Measurements from ENCODE around the gene LDHA.

The LDHA gene

DNA sequence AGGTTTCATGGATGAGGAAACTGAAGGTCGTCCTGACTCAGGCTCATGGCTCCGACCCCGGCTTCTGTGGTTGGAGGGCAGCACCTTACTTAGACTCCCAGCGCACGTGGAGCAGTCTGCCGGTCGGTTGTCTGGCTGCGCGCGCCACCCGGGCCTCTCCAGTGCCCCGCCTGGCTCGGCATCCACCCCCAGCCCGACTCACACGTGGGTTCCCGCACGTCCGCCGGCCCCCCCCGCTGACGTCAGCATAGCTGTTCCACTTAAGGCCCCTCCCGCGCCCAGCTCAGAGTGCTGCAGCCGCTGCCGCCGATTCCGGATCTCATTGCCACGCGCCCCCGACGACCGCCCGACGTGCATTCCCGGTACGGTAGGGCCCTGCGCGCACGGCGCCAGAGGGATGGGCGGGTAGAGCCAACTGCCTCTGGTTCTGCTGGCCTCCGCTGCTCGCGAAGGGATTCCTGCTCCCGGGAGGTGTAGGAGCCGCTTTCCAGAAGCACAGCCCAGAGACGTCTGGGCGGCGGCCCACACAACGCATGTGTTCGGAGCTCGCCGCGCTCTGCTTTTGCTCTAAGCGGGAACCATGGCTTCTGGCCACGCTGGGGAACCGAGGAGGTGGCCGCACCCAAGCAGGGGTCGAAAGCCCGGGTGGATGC is at the start of gene LDHA:
LDHA (plus strand) TSS at position 289 of the 653 bp plus-strand sequence. CDS start 2,280 bp downstream, outside the sequence.
- in situ Hi-C loops (cut with MboI; ENCODE audit: low sequenced_read_pairs): no loop called here

DNA sequence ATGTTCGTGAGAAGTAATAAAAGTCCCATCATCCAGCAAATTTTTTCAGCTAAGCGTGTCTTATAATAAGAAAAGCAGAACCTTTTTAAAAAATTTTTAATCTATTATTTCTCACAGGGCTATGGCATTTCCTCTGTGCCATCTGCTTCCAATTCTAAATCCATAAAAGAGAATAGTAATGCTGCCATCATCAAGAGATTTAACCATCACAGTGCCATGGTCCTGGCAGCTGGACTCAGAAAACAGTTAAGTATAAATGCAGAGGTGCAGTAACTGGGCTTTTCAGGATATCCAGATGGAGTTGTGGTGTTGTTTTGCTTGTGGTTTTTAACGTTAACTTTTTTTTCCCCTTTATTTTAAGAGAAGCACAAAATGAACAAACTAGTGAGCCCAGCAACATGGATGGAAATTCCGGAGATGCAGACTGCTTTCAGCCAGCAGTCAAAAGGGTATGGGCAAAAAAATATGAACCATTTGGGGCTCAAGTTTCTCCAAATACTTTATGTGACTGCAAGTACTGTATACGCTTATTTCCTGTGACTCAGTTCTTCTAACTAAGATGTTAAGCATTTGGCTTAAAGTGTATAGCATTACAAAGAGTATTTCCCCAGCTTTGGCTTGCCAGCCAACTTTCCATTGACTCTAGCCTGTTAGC is 46.8 kb upstream of the LDHA start:
- in situ Hi-C loops (cut with MboI; ENCODE audit: low sequenced_read_pairs): no loop called here

DNA sequence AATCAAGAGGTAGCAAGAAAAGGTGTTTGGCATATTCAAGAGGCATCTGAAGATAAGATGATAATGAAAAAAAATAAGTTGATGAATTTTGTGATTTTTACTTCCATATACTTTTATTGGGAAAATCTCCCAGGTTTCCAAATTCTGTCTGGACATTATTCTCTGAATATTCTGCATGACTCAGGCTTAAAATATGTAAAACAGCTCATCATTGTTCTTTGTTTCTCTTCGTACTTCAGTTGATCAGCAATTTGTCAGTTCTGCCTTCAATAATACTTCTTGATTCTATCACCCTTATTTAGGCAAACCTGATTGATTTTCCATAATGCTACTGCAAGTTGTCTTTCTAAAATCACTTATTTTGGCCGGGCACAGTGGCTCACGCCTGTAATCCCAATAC is 41.8 kb upstream of the LDHA start:
- in situ Hi-C loops (cut with MboI; ENCODE audit: low sequenced_read_pairs): no loop called here

DNA sequence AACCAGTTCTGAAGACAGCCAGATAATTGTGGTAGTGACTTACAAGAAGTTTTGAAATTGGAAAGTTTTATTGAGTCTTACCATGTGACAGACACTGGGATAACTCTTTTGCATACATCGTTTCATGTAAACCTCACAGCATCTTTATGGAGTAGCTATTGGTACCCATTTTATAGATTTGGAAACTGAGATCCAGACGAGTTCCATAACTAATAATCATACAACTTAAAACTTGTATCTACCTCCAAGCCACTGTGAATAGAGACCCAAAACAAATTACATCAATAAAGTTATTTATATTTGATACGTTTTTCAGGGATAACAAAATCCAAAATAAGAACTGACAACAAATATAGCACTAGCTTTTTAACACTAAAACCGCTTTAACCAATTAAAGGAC is 35.7 kb upstream of the LDHA start:
- in situ Hi-C loops (cut with MboI; ENCODE audit: low sequenced_read_pairs): no loop called here

DNA sequence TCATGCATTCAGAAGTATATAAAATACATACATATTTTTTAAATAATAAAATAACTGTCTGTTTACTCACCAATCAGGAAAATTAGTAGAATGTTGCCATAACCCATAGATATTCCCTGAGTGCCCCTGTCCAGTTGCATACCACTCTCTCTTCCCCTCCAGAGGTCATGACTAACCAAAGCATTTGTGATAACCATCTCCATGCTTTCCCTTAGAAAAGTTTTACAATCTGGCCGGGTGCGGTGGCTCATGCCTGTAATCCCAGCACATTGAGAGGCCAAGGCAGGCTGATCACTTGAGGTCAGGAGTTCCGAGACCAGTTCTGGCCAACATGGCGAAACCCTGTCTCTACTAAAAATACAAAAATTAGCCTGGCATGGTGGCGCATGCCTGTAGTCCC is 33.2 kb upstream of the LDHA start:
- in situ Hi-C loops (cut with MboI; ENCODE audit: low sequenced_read_pairs): no loop called here

DNA sequence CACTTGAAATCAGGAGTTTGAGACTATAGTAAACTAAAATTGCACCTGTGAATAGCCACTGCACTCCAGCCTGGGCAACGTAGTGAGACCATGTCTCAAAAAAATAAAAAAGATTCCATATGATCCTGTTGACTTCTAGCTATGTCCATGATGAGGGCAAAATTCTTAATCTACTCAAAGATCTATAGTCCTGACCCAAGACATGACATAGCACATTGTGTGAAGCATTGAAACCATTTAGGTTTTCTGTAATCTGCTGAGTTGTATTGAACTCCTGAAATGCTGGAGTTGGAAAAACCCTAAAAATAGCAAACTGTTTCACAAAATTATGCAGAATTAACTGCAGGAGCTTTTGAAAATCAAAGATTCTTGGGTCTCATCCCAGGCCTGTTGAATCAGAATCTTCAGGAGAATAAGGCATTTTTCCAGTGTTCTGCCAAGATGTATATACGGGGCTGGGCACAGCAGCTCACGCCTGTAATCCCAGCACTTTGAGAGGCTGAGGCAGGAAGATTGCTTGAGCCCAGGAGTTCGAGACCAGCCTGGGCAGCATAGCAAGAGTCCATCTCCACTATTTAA is 29.8 kb upstream of the LDHA start:
- in situ Hi-C loops (cut with MboI; ENCODE audit: low sequenced_read_pairs): no loop called here

DNA sequence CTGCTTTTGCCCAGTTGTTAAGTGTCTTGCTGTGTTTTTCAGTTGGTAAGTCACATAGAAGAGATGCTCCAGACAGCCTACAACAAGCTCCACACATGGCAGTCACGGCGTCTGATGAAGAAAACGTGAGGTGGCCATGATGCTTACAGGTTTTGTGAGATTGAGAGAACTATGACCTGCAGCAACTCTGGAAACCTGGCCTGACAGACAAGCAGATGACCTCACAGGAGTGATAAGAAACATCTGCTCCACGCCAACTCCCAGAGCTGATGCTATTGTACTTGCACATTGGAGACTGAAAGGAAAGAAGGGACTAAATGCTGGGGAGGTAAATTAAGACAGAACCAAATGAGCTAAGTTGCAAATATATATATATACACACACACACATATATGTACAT is 28.6 kb upstream of the LDHA start:
- in situ Hi-C loops (cut with MboI; ENCODE audit: low sequenced_read_pairs): no loop called here

DNA sequence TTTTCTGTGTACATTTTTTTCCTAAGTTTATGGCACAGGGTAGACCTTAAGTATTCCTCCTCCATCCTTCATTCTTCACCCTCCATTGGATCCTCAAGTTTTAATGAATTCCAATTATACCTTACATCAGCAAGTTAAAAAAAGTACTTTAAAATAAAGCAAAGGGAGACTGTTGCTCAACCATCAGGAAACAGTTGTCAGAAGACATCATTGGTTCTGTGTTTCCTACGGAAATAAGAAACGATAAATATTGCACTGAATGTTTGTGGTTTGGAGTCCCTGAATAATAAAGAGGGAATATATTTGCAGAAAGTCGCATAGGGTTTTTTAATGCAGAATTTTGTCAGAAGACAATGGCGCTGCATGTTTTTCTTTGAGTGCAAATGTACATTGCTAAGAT is 28.1 kb upstream of the LDHA start:
- in situ Hi-C loops (cut with MboI; ENCODE audit: low sequenced_read_pairs): no loop called here

DNA sequence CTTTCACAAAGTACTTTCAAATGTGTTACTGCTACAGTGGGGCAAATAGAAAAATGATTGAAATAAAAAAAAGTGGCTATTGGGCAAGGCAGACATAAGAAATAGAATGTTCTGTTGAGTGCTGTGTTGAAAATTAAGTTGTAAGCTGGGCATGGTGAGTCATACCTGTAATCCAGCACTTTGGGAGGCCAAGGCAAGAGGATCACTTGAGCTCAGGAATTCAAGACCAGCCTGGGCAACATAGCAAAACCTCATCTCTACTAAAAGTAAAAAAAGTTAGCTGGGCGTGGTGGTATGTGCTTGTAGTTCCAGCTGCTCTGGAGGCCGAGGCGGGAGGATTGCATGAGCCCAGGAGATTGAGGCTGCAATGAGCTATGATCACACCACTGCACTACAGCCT is 26.9 kb upstream of the LDHA start:
- in situ Hi-C loops (cut with MboI; ENCODE audit: low sequenced_read_pairs): no loop called here

DNA sequence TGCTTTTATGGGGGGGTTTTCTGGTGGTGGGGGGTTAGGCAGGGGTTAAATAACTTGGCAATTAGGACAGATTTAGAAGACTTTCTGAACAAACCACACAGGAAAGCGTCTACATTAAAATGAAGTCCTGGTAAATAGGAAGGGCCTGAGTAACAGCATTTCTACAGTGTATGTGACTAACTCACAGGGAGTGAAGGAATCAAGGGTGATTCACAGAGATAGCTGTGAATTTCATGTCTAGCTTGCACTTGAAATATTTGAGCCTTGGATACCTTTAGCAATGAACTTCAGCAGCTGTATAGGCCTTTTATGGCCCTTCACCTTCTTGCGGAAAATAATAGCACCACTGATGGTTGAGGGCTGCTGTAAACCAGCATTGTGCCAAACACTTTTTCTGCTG is 26.1 kb upstream of the LDHA start:
- in situ Hi-C loops (cut with MboI; ENCODE audit: low sequenced_read_pairs): no loop called here

DNA sequence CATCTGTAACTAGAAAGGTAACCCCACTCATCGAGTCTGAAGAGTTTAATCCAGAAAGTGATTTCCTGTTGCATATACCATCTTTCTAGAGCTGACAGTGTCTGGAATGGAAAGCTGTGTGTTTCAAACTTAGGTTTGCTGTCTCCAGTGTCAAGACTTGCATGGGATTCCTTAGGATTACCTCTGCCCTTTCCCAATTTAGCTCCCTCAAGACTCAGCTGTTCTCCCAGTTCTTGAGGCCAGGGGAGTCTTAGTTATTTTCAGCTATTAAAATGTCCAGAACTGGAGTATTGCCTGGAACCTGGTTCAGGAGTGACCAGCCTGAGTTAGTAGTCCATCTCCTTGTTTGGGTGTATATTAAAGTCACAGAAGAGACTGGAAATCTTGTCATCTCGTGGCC is 25.0 kb upstream of the LDHA start:
- in situ Hi-C loops (cut with MboI; ENCODE audit: low sequenced_read_pairs): no loop called here

DNA sequence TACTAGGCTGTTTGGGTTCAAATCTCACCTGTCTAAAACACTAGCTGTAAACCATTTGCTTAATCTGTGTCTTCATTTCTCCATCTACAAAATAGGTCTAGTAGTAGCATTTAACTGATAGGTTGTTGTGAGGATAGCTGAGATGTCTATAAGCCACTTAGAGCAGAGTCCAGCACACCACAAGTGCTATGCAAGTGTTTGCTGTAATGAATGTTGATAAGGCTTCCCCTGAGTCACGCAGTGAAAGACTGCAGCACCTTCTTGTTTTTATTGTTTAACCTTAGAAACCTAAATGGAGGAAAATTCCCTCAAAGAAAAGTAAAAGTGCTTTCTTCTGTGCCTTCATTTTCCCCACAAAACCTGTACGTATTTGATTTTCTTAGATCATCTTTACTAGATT is 23.1 kb upstream of the LDHA start:
- in situ Hi-C loops (cut with MboI; ENCODE audit: low sequenced_read_pairs): no loop called here

DNA sequence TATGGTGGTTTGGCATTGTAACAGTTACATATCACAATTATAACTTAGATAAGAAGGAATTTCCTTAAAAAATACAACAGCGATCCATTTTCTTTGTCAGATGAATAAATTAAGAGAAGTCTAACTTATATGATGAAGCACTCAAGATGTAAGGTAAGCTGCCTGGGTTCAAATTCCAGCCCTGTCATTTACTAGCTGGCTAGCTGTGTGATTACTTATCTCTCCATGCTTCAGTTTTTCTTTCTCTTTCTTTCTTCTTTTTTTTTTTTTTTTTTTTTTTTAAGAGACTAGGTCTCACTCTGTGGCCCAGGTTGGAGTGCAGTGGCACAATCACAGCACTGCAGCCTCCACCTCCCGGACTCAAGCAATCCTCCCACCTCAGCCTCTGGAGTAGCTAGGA is 22.2 kb upstream of the LDHA start:
- in situ Hi-C loops (cut with MboI; ENCODE audit: low sequenced_read_pairs): no loop called here

DNA sequence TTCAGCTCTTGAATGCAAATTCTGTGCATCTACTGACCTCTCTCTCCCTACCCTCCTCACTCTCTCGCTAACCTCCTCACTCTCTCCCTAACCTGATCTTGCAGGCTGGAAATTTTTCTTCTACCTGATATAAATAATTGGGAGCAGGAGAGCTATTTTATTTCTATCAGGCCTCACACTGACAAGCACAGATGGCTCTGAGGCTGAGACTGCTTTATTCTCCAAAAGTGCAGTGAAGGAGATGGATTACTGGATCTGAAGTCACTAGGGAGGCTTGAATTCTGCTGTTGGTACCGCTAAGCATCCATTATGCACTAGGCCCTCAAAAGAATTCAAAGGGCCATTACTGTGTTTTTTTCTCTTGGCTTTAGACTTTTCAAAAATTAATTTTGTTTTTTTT is 19.4 kb upstream of the LDHA start:
- in situ Hi-C loops (cut with MboI; ENCODE audit: low sequenced_read_pairs): no loop called here

DNA sequence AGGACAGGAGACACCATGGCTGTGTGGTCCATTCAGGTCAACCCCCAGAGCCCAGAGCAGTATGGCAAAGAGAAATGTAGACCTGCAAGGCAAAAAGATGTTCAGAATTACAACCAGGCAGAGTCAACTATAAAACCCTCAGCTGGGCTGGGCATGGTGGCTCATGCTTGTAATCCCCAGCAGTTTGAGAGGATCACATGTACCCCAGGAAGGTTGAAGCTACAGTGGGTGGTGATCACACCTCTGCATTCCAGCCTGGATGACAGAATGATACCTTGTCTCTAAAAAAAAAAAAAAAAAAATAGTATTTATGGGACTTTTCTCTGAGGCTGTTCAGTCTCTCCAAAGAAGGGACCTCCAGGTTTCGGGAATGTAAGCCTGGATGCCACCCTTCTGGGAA is 18.4 kb upstream of the LDHA start:
- in situ Hi-C loops (cut with MboI; ENCODE audit: low sequenced_read_pairs): no loop called here

DNA sequence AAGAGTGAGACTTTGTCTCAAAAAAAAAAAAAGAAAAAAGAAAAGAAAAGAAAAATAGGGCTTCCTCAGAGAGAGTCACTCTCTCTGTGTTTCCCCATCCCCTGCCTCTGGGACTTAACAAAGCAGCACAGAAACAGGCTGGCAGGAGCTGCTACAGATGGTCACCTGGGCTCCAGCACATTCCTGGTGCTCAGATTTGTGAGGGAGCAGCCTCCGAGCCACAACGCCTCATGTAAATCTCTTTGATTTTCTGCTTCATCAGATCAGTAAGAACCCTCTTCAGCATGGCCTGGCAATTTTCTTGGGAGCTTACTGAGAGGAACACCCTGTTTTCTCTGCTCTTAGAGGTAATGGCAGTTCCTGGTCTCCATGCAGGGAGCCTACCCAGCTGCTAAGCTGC is 15.2 kb upstream of the LDHA start:
- in situ Hi-C loops (cut with MboI; ENCODE audit: low sequenced_read_pairs): no loop called here

DNA sequence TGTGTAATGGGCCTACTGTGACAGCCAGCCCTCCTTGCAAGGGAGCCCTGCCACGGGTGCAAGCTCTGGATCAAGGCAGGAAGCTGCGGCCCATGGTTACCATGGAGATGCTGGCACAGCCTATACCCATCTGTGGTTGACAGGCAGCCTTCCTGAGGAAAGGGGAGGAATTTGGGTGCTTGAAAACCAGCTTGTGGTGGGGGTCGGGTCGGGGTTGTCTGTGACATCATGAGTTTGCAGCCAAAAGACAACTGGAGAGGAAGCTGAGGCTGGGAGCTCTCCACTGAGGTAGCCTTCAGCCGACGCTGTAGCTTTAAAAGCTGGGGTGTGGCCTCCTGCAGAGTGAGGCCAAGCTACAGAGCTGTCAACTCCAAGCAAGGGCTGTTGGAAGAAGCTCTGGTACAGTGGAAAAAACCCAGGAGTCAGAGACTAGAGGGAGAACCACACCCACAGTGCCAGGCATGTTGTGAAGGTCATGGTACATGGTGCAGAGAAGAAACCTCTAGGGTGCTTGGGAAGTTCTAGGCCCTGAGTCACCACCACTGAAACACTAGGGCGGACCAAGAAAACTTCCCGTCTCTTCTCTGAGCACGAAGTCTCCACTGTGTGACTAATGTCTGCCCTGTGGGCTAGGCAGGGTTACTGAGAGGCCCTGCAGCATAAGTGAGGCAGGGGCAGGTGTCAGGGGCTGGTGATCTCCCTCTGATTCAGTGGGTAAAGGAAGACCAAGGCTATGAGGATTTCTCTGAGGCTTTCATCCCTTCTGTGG is 10.8 kb upstream of the LDHA start:
- in situ Hi-C loops (cut with MboI; ENCODE audit: low sequenced_read_pairs): no loop called here

DNA sequence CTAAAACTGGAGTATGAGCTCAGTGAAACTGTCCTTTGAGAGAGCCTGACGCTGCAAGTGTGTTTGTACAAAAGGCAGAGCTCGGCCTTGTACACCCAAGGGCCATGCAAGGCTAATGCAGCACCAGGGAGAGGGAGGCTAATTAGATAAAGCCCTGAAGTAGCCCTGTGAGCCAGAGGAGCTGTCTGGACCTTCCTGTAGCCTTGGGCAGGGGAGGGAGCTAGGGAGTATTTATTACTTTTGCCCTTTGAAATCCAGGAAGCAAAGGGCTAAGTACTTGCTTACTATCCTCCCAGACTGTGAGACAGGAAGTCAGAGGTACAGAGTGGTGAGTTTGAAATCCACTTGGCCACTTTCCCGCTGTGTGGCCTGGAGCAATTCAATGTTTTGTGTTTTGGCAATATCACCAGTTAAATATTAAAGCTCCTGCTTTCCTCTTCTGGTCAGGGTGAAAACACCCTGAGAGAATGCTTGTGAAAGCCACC is 10.2 kb upstream of the LDHA start:
- in situ Hi-C loops (cut with MboI; ENCODE audit: low sequenced_read_pairs): no loop called here

DNA sequence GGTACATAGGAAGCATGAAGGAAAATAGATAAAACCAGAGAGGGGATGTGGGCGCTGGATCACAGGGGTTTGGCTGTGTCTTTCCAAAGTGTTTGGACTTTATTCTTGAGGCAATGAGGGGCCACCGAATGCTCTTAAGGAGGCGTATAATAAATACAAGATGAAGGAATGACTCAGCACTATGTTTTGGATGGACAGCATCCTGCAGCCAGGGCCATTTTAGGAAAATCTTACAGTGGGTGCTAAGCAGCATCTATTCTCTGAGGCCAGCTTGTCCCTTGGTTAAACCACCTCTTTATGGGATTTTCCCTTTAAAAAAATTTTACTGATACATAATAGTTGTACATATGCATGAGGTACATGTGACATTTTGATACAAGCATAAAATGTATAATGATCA is 4.3 kb upstream of the LDHA start:
- in situ Hi-C loops (cut with MboI; ENCODE audit: low sequenced_read_pairs): no loop called here

DNA sequence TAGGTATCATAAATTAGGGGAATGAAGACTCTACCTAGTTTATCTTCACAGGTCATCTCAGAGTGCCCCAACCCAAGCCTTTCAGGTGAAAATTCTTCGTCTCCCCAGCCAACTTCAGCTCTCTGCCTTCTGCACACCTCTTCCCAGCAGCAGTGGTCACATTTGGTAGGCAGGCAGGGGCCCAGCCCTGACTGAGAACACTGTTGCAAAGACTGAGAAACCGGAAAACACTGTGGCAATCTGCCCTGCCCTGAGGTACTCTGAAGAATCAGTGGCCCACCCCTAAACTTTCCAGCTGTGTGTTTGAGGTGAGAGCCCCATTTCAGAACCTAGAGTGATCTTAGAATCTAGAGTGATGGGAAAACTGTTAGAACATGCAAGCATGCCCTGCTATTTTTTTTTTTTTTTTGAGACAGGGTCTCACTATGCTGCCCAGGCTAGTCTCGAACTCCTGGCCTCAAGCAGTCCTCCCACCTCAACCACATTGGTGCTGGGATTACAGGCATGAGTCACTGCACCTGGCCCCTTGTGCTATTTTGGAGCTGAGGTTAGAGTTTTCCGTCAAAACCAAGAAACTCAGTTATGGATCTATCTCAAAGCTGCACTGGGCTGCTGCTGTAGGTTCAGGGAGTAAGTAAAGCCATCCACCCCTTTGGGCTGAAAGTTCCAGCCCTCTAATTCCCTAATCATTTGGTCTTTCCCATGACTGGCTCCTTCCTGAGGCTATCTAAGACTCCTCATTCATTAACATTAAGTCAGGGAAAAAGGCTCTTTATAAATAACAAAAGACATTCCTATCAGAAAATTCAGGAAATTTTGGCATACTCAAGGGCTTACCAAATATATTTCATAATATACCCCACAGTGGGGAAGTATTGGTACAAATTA is 1.7 kb upstream of the LDHA start:
- in situ Hi-C loops (cut with MboI; ENCODE audit: low sequenced_read_pairs): no loop called here
